GM13977 (cell line): ENCODE data around the gene RNASE12.
"Not testable (repeated sequence)": the region's sequence is repeated elsewhere in the genome, so short reads cannot be mapped to it uniquely, and the experiment has no call there.

ENCODE experiments used
- DNase-seq: peaks from one replicate; pipeline ENCODE4 v3.0.0; 2012; ENCODE audit warnings: low spot score
- CTCF ChIP-seq: IDR thresholded peaks from 2 replicates; pipeline ENCODE4 v1.5.1; 2012; ENCODE audit warnings: mild to moderate bottlenecking, control low read depth; ENCODE audit not compliant: insufficient read depth; ENCODE audit errors: extremely low read depth, missing control alignments
- in situ Hi-C: fragments of 300-500 bp; cut with MboI; formaldehyde crosslinking; loops from one replicate; pipeline ENCODE4 v1.12.0; 2022; ENCODE audit warnings: low sequenced_read_pairs, low pct_unique_long_range_greater_than_20kb, mixed read lengths, inconsistent platforms; ENCODE audit not compliant: unreplicated experiment

RNASE12 gene

GRCh38 chr14:20580242-20580641 is 10.9 kb downstream of the RNASE12 start:
- no peak for TF ChIP-seq CTCF
- in situ Hi-C loops: no loop called here
- no peak for DNase-seq

DNA sequence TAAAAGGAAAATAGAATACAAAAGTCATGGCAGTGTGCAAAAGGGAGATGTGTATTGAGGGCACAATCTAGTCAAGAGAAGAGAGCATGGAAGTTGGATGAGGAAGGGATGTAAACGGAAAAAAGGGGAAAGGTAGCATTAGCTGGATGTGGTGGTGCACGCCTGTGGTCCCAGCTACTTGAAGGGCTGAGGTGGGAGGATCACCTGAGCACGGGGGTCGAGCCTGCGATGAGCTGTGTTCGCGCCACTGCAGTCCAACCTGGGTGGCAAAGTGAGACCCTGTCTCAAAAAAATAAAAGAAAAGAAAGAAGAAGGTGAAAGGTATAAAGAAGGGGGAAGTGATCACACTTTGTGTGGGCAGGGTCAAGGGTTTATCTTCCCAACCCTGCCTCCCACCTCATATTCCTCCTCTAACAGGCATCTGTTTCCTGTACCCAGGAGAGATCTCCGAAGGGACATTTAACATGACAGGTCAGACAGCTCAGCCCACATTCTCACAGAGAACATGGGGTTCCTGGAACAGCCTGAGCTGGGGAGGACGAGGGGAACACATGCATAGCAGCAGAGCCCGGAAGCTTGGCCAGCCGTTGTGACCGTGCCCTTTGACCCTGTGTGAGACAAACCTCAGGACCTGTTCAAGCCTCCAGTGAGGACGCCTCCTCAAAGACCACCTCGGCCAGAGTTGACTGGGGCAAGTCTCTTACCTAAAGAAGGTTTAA is 12.2 kb downstream of the RNASE12 start:
- no peak for DNase-seq

GRCh38 chr14:20578325-20578724 is 12.9 kb downstream of the RNASE12 start:
- DNase-seq: no peak
- no peak for TF ChIP-seq CTCF
- in situ Hi-C loops: no loop called here

More for the DNA sequence above, 12.2 kb downstream of the RNASE12 start:
- in situ Hi-C loops: no loop called here
- TF ChIP-seq CTCF: no peak

DNA sequence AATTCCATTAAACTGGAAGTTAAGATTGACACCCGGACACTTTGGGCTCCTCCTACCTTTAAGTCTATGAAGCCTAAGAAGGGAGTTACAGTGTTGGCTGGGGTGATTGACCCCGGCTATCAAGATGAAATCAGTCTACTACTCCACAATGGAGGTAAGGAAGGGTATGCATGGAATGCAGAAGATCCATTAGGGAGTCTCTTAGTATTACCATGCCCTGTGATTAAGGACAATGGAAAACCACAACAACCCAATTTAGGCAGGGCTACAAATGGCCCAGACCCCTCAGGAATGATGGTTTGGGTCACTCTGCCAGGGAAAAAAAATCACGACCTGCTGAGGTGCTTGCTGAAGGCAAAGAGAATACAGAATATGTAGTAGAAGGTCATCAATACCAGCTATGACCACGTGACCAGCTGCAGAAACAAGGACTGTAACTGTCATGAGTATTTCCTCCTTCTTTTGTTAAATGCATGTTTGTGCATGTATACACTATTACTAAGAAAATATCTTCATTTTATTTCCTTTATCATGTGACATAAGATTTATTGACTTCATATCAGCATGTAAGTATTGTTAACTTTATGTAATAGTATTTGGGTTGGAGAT is 18.7 kb downstream of the RNASE12 start:
- DNase-seq, in situ Hi-C loops: not testable (repeated sequence)

DNA sequence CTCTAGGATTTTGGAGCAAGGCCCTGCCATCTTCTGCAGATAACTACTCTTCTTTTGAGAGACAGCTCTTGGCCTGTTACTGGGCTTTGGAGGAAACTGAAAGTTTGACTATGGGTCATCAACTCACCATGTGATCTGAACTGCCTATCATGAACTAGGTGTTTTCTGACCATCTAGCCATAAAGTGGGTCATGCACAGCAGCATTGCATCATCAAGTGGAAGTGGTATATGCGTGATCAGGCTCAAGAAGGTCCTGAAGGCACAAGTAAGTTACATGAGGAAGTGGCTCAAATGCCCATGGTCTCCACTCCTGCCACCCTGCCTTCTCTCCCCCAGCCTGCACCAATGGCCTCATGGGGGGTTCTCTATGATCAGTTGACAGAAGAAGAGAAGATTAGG is 20.5 kb downstream of the RNASE12 start:
- DNase-seq, in situ Hi-C loops: not testable (repeated sequence)

- DNase-seq, in situ Hi-C loops: not testable (repeated sequence)
Measured at GRCh38 chr14:20569865-20570264, 21.3 kb downstream of the RNASE12 start.

- DNase-seq: no peak
- no peak for TF ChIP-seq CTCF
- in situ Hi-C loops: no loop called here
Measured at GRCh38 chr14:20569066-20569465, 22.1 kb downstream of the RNASE12 start.

DNA sequence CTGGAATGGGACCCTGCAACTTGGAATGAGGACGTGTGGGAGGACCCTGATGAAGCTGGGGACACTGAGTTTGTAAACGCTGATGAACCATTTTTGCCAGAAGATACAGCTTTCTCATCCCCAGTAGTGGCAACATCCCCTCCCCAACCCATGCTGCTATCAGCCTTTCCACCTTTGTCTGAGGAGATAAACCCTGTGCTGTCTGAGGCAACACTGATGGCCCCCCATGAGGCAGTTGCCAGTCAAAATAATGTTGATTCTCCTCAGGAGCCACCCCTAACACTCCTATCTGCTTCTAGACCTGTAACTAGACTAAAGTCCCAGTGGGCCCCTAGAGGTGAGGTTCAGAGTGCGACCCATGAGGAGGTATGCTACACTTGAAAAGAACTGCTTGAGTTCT is 22.8 kb downstream of the RNASE12 start:
- in situ Hi-C loops: no loop called here
- no peak for DNase-seq
- TF ChIP-seq CTCF: no peak

- in situ Hi-C loops, DNase-seq: not testable (repeated sequence)
Measured at GRCh38 chr14:20567199-20567598, 24.0 kb downstream of the RNASE12 start.
